H1 (cell line): Measurements from ENCODE around the gene TAS2R31. TPM values are rescaled to one million over a fixed set of nuclear protein-coding genes. Genes with fewer than 3 reads are reported as not detected.

Experiments used
- CTCF ChIA-PET: fragments of 300-600 bp; sonication (Branson Sonifier 250); formaldehyde crosslinking; loops from one replicate; lab custom pipeline; 2021; ENCODE audit not compliant: partially characterized antibody; lab: Charles Lee
- POLR2A ChIA-PET: fragments of 300-600 bp; sonication (Branson Sonifier 250); formaldehyde crosslinking; loops from one replicate; lab custom pipeline; 2021; ENCODE audit warnings: inconsistent platforms; ENCODE audit not compliant: partially characterized antibody; lab: Charles Lee
- DNase-seq, 2 experiments: peaks; one replicate each; pipeline versions ENCODE4 v3.0.0 to v3.0.0-alpha.2; 2010 to 2022; ENCODE audit warnings: low spot score in 2 of 2, low read depth in 1 of 2, mixed read lengths in 1 of 2
- FAIRE-seq: peaks from 2 replicates; lab custom pipeline; 2011; peaks lifted over from hg19 to GRCh38; lab: Jason Lieb, UNC
- H2AFZ ChIP-seq: 2 replicates; pipeline ENCODE4 v1.8.1; 2012; ENCODE audit warnings: low read length, inconsistent platforms
- H2AK5ac ChIP-seq: 2 replicates; pipeline ENCODE4 v1.6.1; 2013; ENCODE audit warnings: low read depth, low read length
- H2BK120ac ChIP-seq: replicated peaks from 2 replicates; pipeline ENCODE3; 2013; ENCODE audit warnings: low read depth, low read length, inconsistent platforms
- H2BK12ac ChIP-seq: 2 replicates; pipeline ENCODE4 v1.6.1; 2013; ENCODE audit warnings: low read depth, low read length
- H2BK15ac ChIP-seq: 2 replicates; pipeline ENCODE4 v1.6.1; 2013; ENCODE audit warnings: low read length
- H2BK20ac ChIP-seq: 2 replicates; pipeline ENCODE4 v1.6.1; 2013; ENCODE audit warnings: low read length
- H2BK5ac ChIP-seq: 2 replicates; pipeline ENCODE4 v1.6.1; 2013; ENCODE audit warnings: low read depth, low read length
- H3K14ac ChIP-seq: 2 replicates; pipeline ENCODE4 v1.6.1; 2013; ENCODE audit warnings: inconsistent platforms; ENCODE audit not compliant: insufficient read length
- H3K18ac ChIP-seq: 2 replicates; pipeline ENCODE4 v1.6.1; 2013; ENCODE audit warnings: low read length; ENCODE audit errors: extremely low read depth
- H3K23ac ChIP-seq: 2 replicates; pipeline ENCODE4 v1.6.1; 2013; ENCODE audit warnings: inconsistent platforms; ENCODE audit not compliant: insufficient read length
- H3K23me2 ChIP-seq: 2 replicates; pipeline ENCODE4 v1.6.1; 2013; ENCODE audit warnings: low read depth, low read length
- H3K27ac ChIP-seq: 2 replicates; pipeline ENCODE4 v1.6.1; 2011; ENCODE audit warnings: low read depth, low read length, inconsistent platforms
- H3K27me3 ChIP-seq, 4 experiments: replicated peaks in 1 of 4; 1 replicate in 1 of 4; 2 replicates in 3 of 4; pipeline versions ENCODE4 v1.6.1 to v1.8.1; 2011 to 2013; ENCODE audit warnings: low read length in 3 of 4, mild to moderate bottlenecking in 3 of 4, inconsistent platforms in 2 of 4, mixed read lengths in 2 of 4, moderate library complexity in 1 of 4; ENCODE audit not compliant: control insufficient read depth in 3 of 4, insufficient read depth in 3 of 4; ENCODE audit errors: extremely low read depth in 1 of 4
- H3K36me3 ChIP-seq, 4 experiments: 2 replicates each; pipeline versions ENCODE4 v1.6.1 to v1.8.1; 2011 to 2013; ENCODE audit warnings: mild to moderate bottlenecking in 4 of 4, low read length in 3 of 4, moderate library complexity in 2 of 4, control low read depth in 1 of 4, inconsistent platforms in 1 of 4; ENCODE audit not compliant: insufficient read depth in 4 of 4, control insufficient read depth in 2 of 4
- H3K4ac ChIP-seq: replicated peaks from 2 replicates; pipeline ENCODE3; 2013; ENCODE audit warnings: low read length, low read depth, mixed read lengths, inconsistent platforms; ENCODE audit not compliant: insufficient read length
- H3K4me1 ChIP-seq, 4 experiments: replicated peaks in 1 of 4; 1 replicate in 1 of 4; 2 replicates in 3 of 4; pipeline versions ENCODE4 v1.6.1 to v1.8.1; 2011 to 2013; ENCODE audit warnings: low read length in 3 of 4, inconsistent platforms in 2 of 4, mixed read lengths in 1 of 4; ENCODE audit not compliant: insufficient read depth in 4 of 4, control insufficient read depth in 3 of 4
- H3K4me2 ChIP-seq, 2 experiments: 2 replicates each; pipeline versions ENCODE4 v1.6.1 to v1.8.1; 2011 to 2013; ENCODE audit warnings: low read depth in 2 of 2, low read length in 2 of 2, control low read depth in 1 of 2, inconsistent platforms in 1 of 2, mild to moderate bottlenecking in 1 of 2; ENCODE audit not compliant: insufficient read depth in 1 of 2
- H3K4me3 ChIP-seq, 4 experiments: fragments of 200-600, 300-600 bp in 1 of 4; sonication (generic), shearing (Covaris generic), sonication (Bioruptor Twin) in 1 of 4; 2 replicates each; pipeline versions ENCODE4 v1.5.1 to v1.8.1; 2011 to 2016; ENCODE audit warnings: low read length in 4 of 4, low read depth in 3 of 4, control low read depth in 2 of 4, inconsistent platforms in 2 of 4, mild to moderate bottlenecking in 2 of 4, mixed read lengths in 1 of 4, moderate library complexity in 1 of 4; ENCODE audit not compliant: insufficient read depth in 2 of 4; ENCODE audit errors: extremely low read depth in 1 of 4
- H3K56ac ChIP-seq: replicated peaks from 2 replicates; pipeline ENCODE3; 2013; ENCODE audit warnings: low read depth, mild to moderate bottlenecking, mixed read lengths, low read length, inconsistent platforms; ENCODE audit not compliant: insufficient read length
- H3K79me1 ChIP-seq: 2 replicates; pipeline ENCODE4 v1.6.1; 2013; ENCODE audit warnings: low read depth, low read length, control low read depth
- H3K79me2 ChIP-seq, 2 experiments: 2 replicates each; pipeline versions ENCODE4 v1.6.1 to v1.8.1; 2012 to 2013; ENCODE audit warnings: low read length in 2 of 2, mild to moderate bottlenecking in 2 of 2, inconsistent platforms in 1 of 2; ENCODE audit not compliant: insufficient read depth in 2 of 2, control insufficient read depth in 1 of 2
- H3K9ac ChIP-seq, 4 experiments: replicated peaks in 1 of 4; 1 replicate in 1 of 4; 2 replicates in 3 of 4; pipeline versions ENCODE4 v1.6.1 to v1.8.1; 2011 to 2013; ENCODE audit warnings: low read depth in 3 of 4, low read length in 3 of 4, control low read depth in 2 of 4, mild to moderate bottlenecking in 2 of 4, moderate library complexity in 2 of 4, inconsistent platforms in 1 of 4; ENCODE audit errors: extremely low read depth in 1 of 4
- H3K9me3 ChIP-seq, 2 experiments: 2 replicates each; pipeline versions ENCODE4 v1.6.1 to v1.8.1; 2012 to 2013; ENCODE audit warnings: mild to moderate bottlenecking in 2 of 2, moderate library complexity in 2 of 2, control low read depth in 1 of 2, inconsistent platforms in 1 of 2, low read depth in 1 of 2, low read length in 1 of 2, mixed read lengths in 1 of 2; ENCODE audit not compliant: insufficient read depth in 2 of 2
- H4K20me1 ChIP-seq, 2 experiments: replicated peaks in 1 of 2; 2 replicates each; pipeline versions ENCODE3 to v1.8.1; 2011 to 2013; ENCODE audit warnings: inconsistent platforms in 2 of 2, low read length in 2 of 2, mild to moderate bottlenecking in 1 of 2; ENCODE audit not compliant: insufficient read depth in 2 of 2, control insufficient read depth in 1 of 2
- H4K5ac ChIP-seq: 2 replicates; pipeline ENCODE4 v1.6.1; 2013; ENCODE audit warnings: low read length, low read depth, mixed read lengths, inconsistent platforms; ENCODE audit not compliant: insufficient read length
- H4K8ac ChIP-seq: 2 replicates; pipeline ENCODE4 v1.8.0; 2013; ENCODE audit warnings: mild to moderate bottlenecking, moderate library complexity, low read length, inconsistent platforms; ENCODE audit not compliant: insufficient read depth; ENCODE audit errors: extremely low read depth
- H4K91ac ChIP-seq: replicated peaks from 2 replicates; pipeline ENCODE3; 2013; ENCODE audit warnings: low read length, mixed read lengths, inconsistent platforms; ENCODE audit not compliant: insufficient read length
- CHD1 ChIP-seq: IDR thresholded peaks from 2 replicates; pipeline ENCODE4 v1.6.1; 2012; ENCODE audit warnings: low read depth, low read length, improper control_type of control experiment
- GABPA ChIP-seq: IDR thresholded peaks from 2 replicates; pipeline ENCODE4 v1.6.1; 2011; ENCODE audit warnings: mild to moderate bottlenecking, low read length, moderate library complexity, borderline replicate concordance; ENCODE audit not compliant: insufficient read depth
- HDAC6 ChIP-seq: IDR thresholded peaks from one replicate; pipeline ENCODE4 v1.7.1; 2012; ENCODE audit warnings: low read depth, mild to moderate bottlenecking, inconsistent platforms, low read length, moderate library complexity
- JUN ChIP-seq: IDR thresholded peaks from 2 replicates; pipeline ENCODE4 v1.6.1; 2011; ENCODE audit warnings: low read depth, mild to moderate bottlenecking, improper control_type of control experiment, low read length
- RAD21 ChIP-seq, 2 experiments: IDR thresholded peaks in 1 of 2; conservative IDR thresholded peaks in 1 of 2; 2 replicates each; pipeline ENCODE4 v1.6.1; 2011; ENCODE audit warnings: low read depth in 2 of 2, low read length in 2 of 2, improper control_type of control experiment in 1 of 2, inconsistent platforms in 1 of 2, mild to moderate bottlenecking in 1 of 2, moderate library complexity in 1 of 2
- RFX5 ChIP-seq: IDR thresholded peaks from 2 replicates; pipeline ENCODE4 v1.6.1; 2011; ENCODE audit warnings: low read depth, low read length, improper control_type of control experiment, borderline replicate concordance
- SIN3A ChIP-seq, 2 experiments: IDR thresholded peaks in 1 of 2; conservative IDR thresholded peaks in 1 of 2; 2 replicates each; pipeline ENCODE4 v1.6.1; 2011 to 2012; ENCODE audit warnings: low read length in 2 of 2, improper control_type of control experiment in 1 of 2, low read depth in 1 of 2, mild to moderate bottlenecking in 1 of 2
- WGBS, 2 experiments: shearing (Covaris generic) in 1 of 2; methylation state at CpG; one replicate each; pipeline versions ENCODE4 v1.1.6 to v1.1.7; 2013 to 2015; ENCODE audit warnings: low lambda C conversion rate in 2 of 2, mixed read lengths in 2 of 2, inconsistent platforms in 1 of 2, low coverage in 1 of 2, missing lambda C conversion rate in 1 of 2; ENCODE audit not compliant: insufficient replicate concordance in 2 of 2, insufficient coverage in 1 of 2, insufficient read length in 1 of 2; ENCODE audit errors: extremely low coverage in 1 of 2, missing lambda C conversion rate in 1 of 2; 5-methylcytosine and 5-hydroxymethylcytosine counted together
- polyA plus RNA-seq, 7 experiments: library from polyadenylated mRNA; depleted of rRNA in 3 of 7; stranded (reverse) in 5 of 7; unstranded in 2 of 7; fragments of >200 nt in 5 of 7; fragments of 200-250 nt in 2 of 7; gene quantifications; 1 replicate in 5 of 7; 2 replicates in 1 of 7; 4 replicates in 1 of 7; pipeline versions ENCODE4 v1.2.1 to v1.2.3, GENCODE V29; 2011 to 2013; ENCODE audit warnings: missing spikeins in 2 of 7, mixed read lengths in 2 of 7
- total RNA-seq: library from RNA; stranded (reverse); fragmentation: NEBNext Ultra II Directional; extraction: Animal tissue kit (Norgen Biotek cat#: 25700); gene quantifications from 2 replicates; pipeline ENCODE4 v1.2.1, GENCODE V29; 2021

Gene TAS2R31
- total and polyA plus RNA-seq, 2 of the 8 experiments (the other 6 are each of a cell fraction or from before 2014, with no cell fraction given): 0.24 to 1.4 TPM

DNA sequence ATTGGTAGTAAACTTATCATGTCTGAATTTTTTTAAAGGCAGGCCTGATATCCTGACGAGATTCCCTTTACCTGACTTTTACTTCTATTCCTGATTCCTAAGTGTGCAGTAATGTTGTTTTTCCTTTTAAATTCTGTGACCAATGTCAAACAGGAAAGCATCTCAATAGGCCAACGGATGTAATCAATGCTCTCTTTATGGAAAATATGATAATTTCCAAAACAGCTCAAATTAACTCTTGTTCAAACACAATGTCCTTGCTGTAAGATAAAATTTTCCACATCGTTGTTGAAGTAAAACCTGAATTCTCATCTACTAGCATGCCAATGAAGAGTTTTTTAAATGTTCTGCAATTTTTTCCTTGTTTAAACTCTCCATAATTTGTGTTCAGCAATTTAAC is 8.0 kb upstream of the TAS2R31 start:
- H3K4ac ChIP-seq: no peak overlapping the region
- H2BK120ac ChIP-seq: no peak overlapping the region
- POLR2A ChIA-PET: no interaction called here
- H4K5ac ChIP-seq: no peak overlapping the region
- no peaks in the 10 kb centered on the region; a peak in 1 of 8 replicates for H3K36me3 ChIP-seq
- no peaks in the 10 kb centered on the region; a peak in 2 of 4 replicates for H3K79me2 ChIP-seq
- H2BK20ac ChIP-seq: no peak overlapping the region
- H3K18ac ChIP-seq: no peak overlapping the region
- FAIRE-seq: no peak
- H3K27ac ChIP-seq: no peak overlapping the region
- H3K4me2 ChIP-seq: no peak overlapping the region
- no peak overlapping the region for H4K91ac ChIP-seq
- H2AFZ ChIP-seq: no peak overlapping the region
- 67% methylated on average over 3 of the region's 3 CpGs; no CpG with 5 or more reads in 1 of the 2 experiments for WGBS, 2 experiments
- H3K9ac ChIP-seq: no peak overlapping the region
- TF ChIP-seq CHD1 (no peak), RAD21 (IDR thresholded peaks at IDR 0.05 in 1 of 2, conservative IDR thresholded peaks at IDR 0.05 in 1 of 2; ENCODE audit: low read depth in 2 of 2, low read length in 2 of 2) (no peak), RFX5 (no peak), JUN (no peak), GABPA (no peak), HDAC6 (no peak), SIN3A (conservative IDR thresholded peaks at IDR 0.05 in 1 of 2, IDR thresholded peaks at IDR 0.05 in 1 of 2; ENCODE audit: low read depth in 1 of 2, low read length in 2 of 2) (no peak)
- no peaks in the 10 kb centered on the region for H3K9me3 ChIP-seq
- no peak overlapping the region for H2BK5ac ChIP-seq
- no peaks in the 10 kb centered on the region for H3K27me3 ChIP-seq
- no peak overlapping the region for H3K23ac ChIP-seq
- H2BK12ac ChIP-seq: no peak overlapping the region
- no peak overlapping the region for H2BK15ac ChIP-seq
- H3K23me2 ChIP-seq: no peaks in the 10 kb centered on the region
- no peak overlapping the region for H4K8ac ChIP-seq
- CTCF ChIA-PET: interaction anchor here (0.9 to 2.5 kb wide), 2 partner anchors 13 to 883 kb away, joined by 3 to 8 read pairs; no protein-coding TSS in a partner anchor
- DNase-seq: no peak
- no peaks in the 10 kb centered on the region for H4K20me1 ChIP-seq
- H3K79me1 ChIP-seq: no peaks in the 10 kb centered on the region; the same call in 1 of the 2 replicates
- H2AK5ac ChIP-seq: no peak overlapping the region
- no peak overlapping the region for H3K56ac ChIP-seq
- no peak overlapping the region for H3K4me3 ChIP-seq
- H3K4me1 ChIP-seq: no peaks in the 10 kb centered on the region
- H3K14ac ChIP-seq: no peak overlapping the region
